Stimulated activated CD8-positive, alpha-beta memory T cell treated with anti-CD3 and anti-CD28 coated beads, Interleukin-12 subunit alpha, Interleukin-12 subunit beta, amount 100 ng/mL, for 4 hours (primary cell): ENCODE results near the gene ZMYND8.
"Not testable (repeated sequence)": the region's sequence is repeated elsewhere in the genome, so short reads cannot be mapped to it uniquely, and the experiment has no call there.

Experiments used
- DNase-seq: peaks from one replicate; pipeline ENCODE4 v3.0.0-alpha.2; 2020; ENCODE audit warnings: low read depth

Gene ZMYND8

GRCh38 chr20:47265214-47265613, 91.3 kb downstream of the ZMYND8 start:
- no peak for DNase-seq

GRCh38 chr20:47264137-47264769, 92.2 kb downstream of the ZMYND8 start:
- DNase-seq: not testable (repeated sequence)

- no peak for DNase-seq
Observed at GRCh38 chr20:47263465-47264084, 92.9 kb downstream of the ZMYND8 start.

GRCh38 chr20:47263080-47263464, 93.4 kb downstream of the ZMYND8 start:
- no peak for DNase-seq

GRCh38 chr20:47262365-47263013, 94.0 kb downstream of the ZMYND8 start:
- DNase-seq: no peak

GRCh38 chr20:47262008-47262364, 94.5 kb downstream of the ZMYND8 start:
- DNase-seq: no peak

GRCh38 chr20:47261161-47261774, 95.2 kb downstream of the ZMYND8 start:
- DNase-seq: not testable (repeated sequence)

GRCh38 chr20:47260540-47261126, 95.9 kb downstream of the ZMYND8 start:
- not testable (repeated sequence) for DNase-seq

GRCh38 chr20:47258745-47259695, 97.5 kb downstream of the ZMYND8 start:
- DNase-seq: no peak

GRCh38 chr20:47257771-47258170, 98.7 kb downstream of the ZMYND8 start:
- no peak for DNase-seq

- no peak for DNase-seq
Observed at GRCh38 chr20:47257256-47257655, 99.2 kb downstream of the ZMYND8 start.

- DNase-seq: no peak
Observed at GRCh38 chr20:47256668-47257236, 99.7 kb downstream of the ZMYND8 start.

- DNase-seq: no peak
Observed at GRCh38 chr20:47253872-47254271, 102.6 kb downstream of the ZMYND8 start.

GRCh38 chr20:47252879-47253307, 103.6 kb downstream of the ZMYND8 start:
- DNase-seq: no peak

GRCh38 chr20:47251154-47252020, 105.1 kb downstream of the ZMYND8 start:
- DNase-seq: no peak

- no peak for DNase-seq
Observed at GRCh38 chr20:47250360-47250759, 106.1 kb downstream of the ZMYND8 start.

- no peak for DNase-seq
Observed at GRCh38 chr20:47249913-47250312, 106.6 kb downstream of the ZMYND8 start.

- DNase-seq: no peak
Observed at GRCh38 chr20:47248448-47248966, 108.0 kb downstream of the ZMYND8 start.

- DNase-seq: no peak
Observed at GRCh38 chr20:47247972-47248371, 108.5 kb downstream of the ZMYND8 start.
